Hematopoietic multipotent progenitor cell treated with erythropoietin and hydrocortisone succinate and interleukin-3 and kit ligand, for 17 days (in vitro differentiated cells): ENCODE results near the gene CAPN8.
"Not testable (repeated sequence)": the region's sequence is repeated elsewhere in the genome, so short reads cannot be mapped to it uniquely, and the experiment has no call there.

ENCODE experiments used
- DNase-seq: peaks from one replicate; pipeline ENCODE4 v3.0.0-alpha.2; 2015; ENCODE audit warnings: low spot score

Gene CAPN8

GRCh38 chr1:223525957-223526356, 139.5 kb downstream of the CAPN8 start:
- no peak for DNase-seq

DNA sequence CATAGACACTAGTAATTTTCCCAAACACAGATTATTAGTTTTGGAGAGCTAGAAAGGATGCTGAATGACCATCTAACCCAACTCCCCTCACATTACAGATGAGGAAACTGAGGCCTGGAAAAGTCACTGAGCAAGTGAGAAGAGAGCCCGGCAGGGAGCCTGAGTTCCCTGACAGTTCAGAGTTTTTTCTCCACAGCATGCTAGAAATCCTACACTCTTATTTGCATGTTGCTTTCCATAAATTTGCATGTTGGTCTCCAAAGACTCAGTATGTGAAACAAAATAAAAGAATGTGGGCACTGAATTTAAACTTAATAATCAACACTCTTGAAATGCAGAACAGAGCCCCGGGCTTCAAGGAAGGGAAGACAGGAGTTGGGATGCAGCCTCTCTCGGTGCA, 140.0 kb downstream of the CAPN8 start:
- DNase-seq: no peak

- DNase-seq: no peak
Measured at GRCh38 chr1:223524930-223525451, 140.5 kb downstream of the CAPN8 start.

- DNase-seq: no peak
Measured at GRCh38 chr1:223521150-223521549, 144.4 kb downstream of the CAPN8 start.

DNA sequence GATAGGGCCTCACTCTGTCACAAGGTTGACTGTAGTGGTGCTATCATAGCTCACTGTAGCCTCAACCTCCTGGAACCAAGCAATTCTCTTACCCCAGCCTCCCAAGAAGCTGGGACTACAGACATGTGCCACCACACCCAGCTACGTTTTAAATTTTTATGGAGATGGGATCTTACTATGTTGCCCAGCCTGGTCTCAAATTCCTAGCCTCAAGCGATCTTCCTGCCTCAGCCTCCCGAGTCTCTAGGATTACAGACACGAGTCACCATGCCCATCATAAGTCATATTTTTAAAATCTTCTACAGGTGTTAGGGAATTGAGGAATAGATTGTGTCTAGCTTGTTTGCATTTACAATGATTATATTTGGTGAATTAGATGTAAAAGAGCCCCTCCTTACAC, 145.3 kb downstream of the CAPN8 start:
- DNase-seq: no peak

- DNase-seq: no peak
Measured at GRCh38 chr1:223519116-223519515, 146.4 kb downstream of the CAPN8 start.

DNA sequence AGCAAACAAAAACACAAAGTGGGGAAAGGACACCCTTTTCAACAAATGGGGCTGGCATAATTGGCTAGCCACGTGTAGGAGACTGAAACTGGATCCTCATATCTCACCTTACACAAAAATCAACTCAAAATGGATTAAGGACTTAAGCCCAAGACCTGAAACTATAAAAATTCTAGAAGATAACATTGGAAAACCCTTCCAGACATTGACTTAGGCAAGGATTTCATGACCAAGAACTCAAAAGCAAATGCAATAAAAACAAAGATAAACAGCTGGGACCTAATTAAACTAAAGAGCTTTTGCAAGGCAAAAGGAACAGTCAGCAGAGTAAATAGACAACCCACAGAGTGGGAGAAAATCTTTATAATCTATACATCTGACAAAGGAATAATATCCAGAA, 146.9 kb downstream of the CAPN8 start:
- DNase-seq: not testable (repeated sequence)

DNA sequence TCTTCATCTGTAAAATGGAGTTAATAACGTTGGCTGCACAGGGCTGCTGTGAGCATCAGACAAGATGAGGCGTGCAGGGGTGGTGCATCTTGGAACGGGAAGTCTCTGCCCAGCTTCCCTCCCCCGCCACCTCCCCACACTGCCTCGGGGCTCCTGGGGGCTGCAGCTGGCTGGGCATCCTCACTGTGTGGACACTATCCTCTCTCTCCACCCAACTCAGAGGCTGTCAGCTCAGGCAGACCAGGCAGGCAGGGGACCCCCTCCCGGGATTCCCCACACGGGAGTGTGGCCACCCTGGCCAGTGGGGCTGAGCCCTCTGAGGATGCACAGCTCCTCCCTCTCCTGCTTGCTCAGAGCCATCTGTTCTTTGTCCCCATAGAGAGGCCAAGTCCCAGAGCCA, 149.6 kb downstream of the CAPN8 start:
- no peak for DNase-seq

DNA sequence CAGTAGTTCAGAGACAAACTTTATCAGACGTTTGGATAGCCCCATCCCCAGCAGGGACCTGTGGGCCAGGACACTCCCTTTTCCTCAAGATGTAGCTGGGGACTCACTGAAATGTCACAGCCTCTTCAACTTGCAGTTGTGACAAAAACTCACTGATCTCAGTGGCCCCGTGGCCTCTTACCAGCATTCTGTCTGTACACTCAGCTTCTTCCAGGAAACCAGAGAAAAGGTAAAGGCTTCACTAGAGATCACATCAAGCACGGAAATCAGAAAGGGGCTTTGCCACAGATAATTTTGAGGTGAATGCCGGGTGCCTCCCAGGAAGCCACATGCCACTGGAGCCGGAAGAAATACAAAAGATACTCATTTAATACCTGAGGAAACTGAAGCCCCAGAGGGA, 150.1 kb downstream of the CAPN8 start:
- no peak for DNase-seq

DNA sequence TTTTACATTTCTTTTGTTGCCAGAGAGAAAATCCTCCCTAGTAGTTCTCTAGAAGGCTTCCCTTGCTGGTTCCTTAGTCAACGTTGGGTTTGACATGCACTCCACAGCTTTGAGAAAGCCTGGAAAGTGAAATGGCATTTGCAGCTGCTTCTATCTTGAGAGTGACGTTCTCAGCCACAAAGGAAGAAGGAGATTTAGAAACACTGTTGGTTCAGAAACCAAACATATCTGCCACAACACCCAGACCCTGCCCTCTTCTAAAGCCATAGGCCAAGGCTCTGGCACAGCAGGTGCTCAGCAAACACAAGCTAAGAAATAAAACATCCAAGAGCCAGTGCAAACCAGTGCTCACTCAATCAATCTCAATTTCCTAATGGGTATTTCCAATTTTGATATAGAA, 150.9 kb downstream of the CAPN8 start:
- no peak for DNase-seq

DNA sequence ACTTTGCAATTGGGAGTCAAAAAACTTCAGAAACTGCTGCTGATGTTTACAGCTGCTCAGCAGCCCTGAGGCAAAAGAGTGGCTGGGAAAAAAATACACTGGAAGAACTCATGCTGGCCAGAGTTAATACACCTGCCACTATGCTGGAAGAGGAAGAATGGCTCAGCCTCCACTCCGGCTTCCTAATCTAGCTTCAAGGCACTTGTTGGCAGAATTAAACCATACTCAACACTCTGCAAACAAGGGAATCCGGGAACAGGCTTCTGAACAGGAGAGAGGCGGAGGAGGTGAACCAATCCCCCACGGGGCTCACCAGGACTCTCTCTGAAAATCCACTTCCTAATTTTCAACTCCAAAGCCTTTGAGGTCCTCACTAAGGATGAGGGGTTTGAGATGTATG, 152.2 kb downstream of the CAPN8 start:
- DNase-seq: no peak

GRCh38 chr1:223512057-223512456, 153.4 kb downstream of the CAPN8 start:
- no peak for DNase-seq

GRCh38 chr1:223508796-223509195, 156.7 kb downstream of the CAPN8 start:
- no peak for DNase-seq

DNA sequence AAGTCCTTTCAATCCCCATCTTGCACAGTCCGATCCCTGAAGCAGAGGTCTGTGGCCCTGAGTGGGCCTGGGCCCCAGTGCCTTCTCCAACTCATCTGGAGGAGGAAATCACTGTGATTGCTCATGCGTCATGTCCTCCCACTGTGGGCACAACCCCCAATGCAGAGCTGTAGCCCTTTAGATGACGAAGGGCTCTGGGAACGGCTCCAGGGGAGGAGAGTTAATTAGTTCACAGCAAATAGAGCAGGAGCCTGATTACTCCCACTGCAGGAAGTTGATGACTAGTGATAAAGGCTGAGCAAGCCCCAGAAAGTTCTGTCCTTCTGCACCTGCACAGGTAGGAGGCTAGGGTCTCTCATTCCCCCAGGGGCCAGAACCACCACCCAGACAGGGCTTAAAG, 160.8 kb downstream of the CAPN8 start:
- no peak for DNase-seq

DNA sequence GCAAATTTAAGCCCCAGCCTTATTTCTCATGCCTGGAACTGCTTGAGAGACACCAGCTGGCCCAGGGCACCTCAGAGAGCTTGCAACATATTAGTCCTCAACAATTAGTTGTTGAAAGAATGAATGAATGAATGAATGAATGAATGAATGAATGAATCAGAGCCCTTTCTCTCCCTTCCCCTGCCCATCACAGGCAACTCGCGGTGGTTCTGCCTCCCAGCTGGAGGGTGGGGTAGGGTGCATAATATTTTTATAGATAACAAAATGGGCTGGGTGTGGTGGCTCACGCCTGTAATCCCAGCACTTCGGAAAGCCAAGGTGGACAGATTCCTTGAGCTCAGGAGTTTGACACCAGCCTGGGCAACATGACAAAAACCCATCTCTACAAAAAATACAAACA, 162.2 kb downstream of the CAPN8 start:
- DNase-seq: no peak

GRCh38 chr1:223500560-223501425, 164.7 kb downstream of the CAPN8 start:
- no peak for DNase-seq

- no peak for DNase-seq
Measured at GRCh38 chr1:223496883-223497282, 168.6 kb downstream of the CAPN8 start.

GRCh38 chr1:223494926-223495645, 170.4 kb downstream of the CAPN8 start:
- no peak for DNase-seq

DNA sequence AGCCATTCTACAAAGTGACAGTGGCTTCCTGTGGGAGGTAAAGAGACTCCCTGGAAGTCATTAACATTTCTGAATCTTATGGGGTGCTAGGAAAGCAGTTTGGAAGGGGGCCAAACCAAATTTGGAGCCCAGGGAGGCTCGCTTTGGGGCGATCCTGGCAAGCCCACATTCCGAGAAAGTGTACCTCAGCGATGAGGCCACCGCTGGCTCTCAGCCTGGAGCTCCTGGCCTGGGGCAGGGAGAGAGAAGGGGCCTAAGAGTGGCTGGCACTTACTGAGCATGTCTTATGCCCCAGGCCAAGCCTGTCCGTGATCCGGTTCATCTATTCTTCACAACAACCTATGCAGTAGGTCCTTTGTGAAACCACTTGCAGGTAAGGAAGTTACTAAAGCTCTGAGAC, 173.5 kb downstream of the CAPN8 start:
- DNase-seq: no peak
